ENCODE results near the gene OR2M5.

DNA sequence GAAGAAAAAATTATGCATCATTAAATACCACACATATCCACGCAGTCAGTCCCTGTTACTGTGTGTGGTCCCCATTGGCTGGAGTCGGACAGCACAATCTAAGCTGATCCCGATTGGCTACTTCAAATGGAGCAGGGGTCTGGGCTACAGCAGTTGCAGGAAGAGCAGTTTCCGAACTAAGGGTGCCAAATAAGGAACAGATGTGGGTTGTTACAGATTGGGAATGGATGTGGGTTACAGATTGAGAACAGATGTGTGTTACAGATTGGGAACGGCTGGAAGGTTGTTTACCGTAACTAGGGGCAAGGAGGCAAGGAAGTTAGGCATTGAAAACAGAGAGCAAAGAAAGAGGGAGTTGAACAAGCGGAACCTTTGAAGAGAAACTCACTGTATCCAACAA lies 30.1 kb upstream of the OR2M5 start:
- TF ChIP-seq, protein P1, sequence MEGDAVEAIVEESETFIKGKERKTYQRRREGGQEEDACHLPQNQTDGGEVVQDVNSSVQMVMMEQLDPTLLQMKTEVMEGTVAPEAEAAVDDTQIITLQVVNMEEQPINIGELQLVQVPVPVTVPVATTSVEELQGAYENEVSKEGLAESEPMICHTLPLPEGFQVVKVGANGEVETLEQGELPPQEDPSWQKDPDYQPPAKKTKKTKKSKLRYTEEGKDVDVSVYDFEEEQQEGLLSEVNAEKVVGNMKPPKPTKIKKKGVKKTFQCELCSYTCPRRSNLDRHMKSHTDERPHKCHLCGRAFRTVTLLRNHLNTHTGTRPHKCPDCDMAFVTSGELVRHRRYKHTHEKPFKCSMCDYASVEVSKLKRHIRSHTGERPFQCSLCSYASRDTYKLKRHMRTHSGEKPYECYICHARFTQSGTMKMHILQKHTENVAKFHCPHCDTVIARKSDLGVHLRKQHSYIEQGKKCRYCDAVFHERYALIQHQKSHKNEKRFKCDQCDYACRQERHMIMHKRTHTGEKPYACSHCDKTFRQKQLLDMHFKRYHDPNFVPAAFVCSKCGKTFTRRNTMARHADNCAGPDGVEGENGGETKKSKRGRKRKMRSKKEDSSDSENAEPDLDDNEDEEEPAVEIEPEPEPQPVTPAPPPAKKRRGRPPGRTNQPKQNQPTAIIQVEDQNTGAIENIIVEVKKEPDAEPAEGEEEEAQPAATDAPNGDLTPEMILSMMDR (IDR thresholded peaks at IDR 0.05; ENCODE audit: extremely low read depth in 1 of 2, insufficient read depth in 1 of 2, low read depth in 1 of 2, low read length in 2 of 2) = no peak
- no peak for TF ChIP-seq POLR2A (IDR thresholded peaks at IDR 0.05; ENCODE audit: low read depth, low read length)
- no peak for TF ChIP-seq POLR2AphosphoS5 (IDR thresholded peaks at IDR 0.05; ENCODE audit: insufficient read depth, low read depth, low read length)
- TF ChIP-seq EZH2 (IDR thresholded peaks at IDR 0.05; ENCODE audit: borderline replicate concordance, low read depth, low read length, severe bottlenecking) = no peak
- no peak for TF ChIP-seq FOS (IDR thresholded peaks at IDR 0.05; ENCODE audit: borderline replicate concordance, insufficient read depth, low read length)
- no peak for TF ChIP-seq MYC (IDR thresholded peaks at IDR 0.05; ENCODE audit: low read depth, low read length)
- no peak for TF ChIP-seq GATA2 (IDR thresholded peaks at IDR 0.05; ENCODE audit: insufficient read depth, insufficient read length, low read depth, low read length)
- TF ChIP-seq MAX (IDR thresholded peaks at IDR 0.05; ENCODE audit: insufficient read depth, insufficient read length) = no peak
- TF ChIP-seq JUN (IDR thresholded peaks at IDR 0.05; ENCODE audit: borderline replicate concordance, insufficient read depth, insufficient read length, low read depth) = no peak
